ENCODE data around the gene OR2T11.

DNA sequence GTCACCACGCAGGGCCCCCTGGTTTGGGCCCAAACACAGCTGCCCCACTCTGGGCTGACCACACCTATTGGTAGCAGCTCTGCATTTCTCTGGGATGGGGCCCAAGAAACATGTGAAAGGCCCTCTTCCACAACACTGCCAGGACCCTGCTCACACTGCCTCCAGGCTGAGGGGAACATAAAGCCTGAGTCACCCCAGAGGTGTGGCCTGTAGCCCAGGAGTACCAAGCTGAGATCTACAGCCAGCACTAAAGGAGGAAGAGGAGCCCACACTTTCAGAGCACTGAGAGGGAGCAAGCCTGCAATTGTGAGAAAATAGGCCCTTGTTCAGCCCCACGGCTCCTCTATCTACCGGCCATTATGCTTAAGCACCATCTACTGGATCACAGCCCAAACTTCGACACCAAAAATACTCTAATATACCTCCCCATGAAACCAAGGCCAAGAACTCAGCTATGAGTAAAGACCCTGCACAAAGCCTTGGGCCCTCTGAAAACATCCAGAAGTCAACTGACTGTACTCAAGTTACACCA, 22.9 kb downstream of the OR2T11 start:
- TF ChIP-seq CTCF (IDR thresholded peaks at IDR 0.05; ENCODE audit: insufficient read depth, low read length, poor library complexity, severe bottlenecking) (no peak), EZH2phosphoT487 (conservative IDR thresholded peaks at IDR 0.05; ENCODE audit: low read length) (no peak)
